ENCODE results near the gene RESF1. TPM values are rescaled to one million over a fixed set of nuclear protein-coding genes. Genes with fewer than 3 reads are reported as not detected.

Gene RESF1
- 20.9 to 31.5 TPM (median 23.3 TPM) in 5 replicates for total RNA-seq (2022; extraction: Qiagen RNA extraction; ENCODE audit: low read depth)

GRCh38 chr12:31959161-31959700, at the start of gene RESF1:
Gene RESF1 (plus strand): TSS chr12:31959415. CDS start chr12:31980956, 21,541 bp downstream.

Other genes with a start within 250 kb of the RESF1 start
- gene AMN1, start 230.4 kb upstream of the RESF1 start, total RNA-seq (2022; extraction: Qiagen RNA extraction; ENCODE audit: low read depth) = 11.3 to 13.0 TPM (median 12.2 TPM) in 5 replicates
- gene BICD1, start 147.4 kb downstream of the RESF1 start, total RNA-seq (2022; extraction: Qiagen RNA extraction; ENCODE audit: low read depth) = 16.9 to 20.0 TPM (median 17.8 TPM) in 5 replicates